ENCODE data around the gene DTNA. TPM values are rescaled to one million over a fixed set of nuclear protein-coding genes. Genes with fewer than 3 reads are reported as not detected.

DTNA gene
- total RNA-seq, 1 experiment from 2014 or later: 10.4 TPM

DNA sequence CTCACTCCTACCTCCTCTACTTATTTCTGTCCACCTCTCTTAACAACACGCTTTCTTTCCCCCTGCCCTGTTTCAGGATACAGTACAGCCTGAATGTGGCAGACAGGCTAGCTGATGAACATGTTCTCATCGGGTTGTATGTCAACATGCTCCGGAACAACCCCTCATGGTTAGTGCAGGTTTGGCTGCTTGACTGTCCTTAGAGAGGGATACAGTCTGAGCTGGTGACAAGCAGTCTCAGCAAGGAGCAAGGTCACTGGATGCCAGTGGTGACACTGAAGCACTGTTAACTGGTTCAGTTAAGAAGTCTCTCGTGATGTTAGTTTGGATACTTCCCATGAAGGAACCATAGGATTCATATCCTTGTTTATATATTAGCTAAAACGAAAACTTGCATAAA lies 128.6 kb downstream of the DTNA start:
- DNase-seq: no peak
- no peaks in the 10 kb centered on the region for H3K9me3 ChIP-seq
- ChIA-PET CTCF (no interaction called here), POLR2A (no interaction called here)
- no peaks in the 10 kb centered on the region for H3K36me3 Mint-ChIP-seq (ENCODE audit: insufficient read depth, unreplicated experiment)
- no peaks in the 10 kb centered on the region for H3K27me3 ChIP-seq (replicated peaks; ENCODE audit: control insufficient read depth, insufficient read depth, low read length)
- no peak overlapping the region for H3K4me3 ChIP-seq (ENCODE audit: low read depth, low read length)
- BruUV-seq (replicated peaks): no TSS peak
- H3K36me3 ChIP-seq (ENCODE audit: control insufficient read depth, insufficient read depth, low read length): no peaks in the 10 kb centered on the region
- intact Hi-C loops (cut with micrococcal nuclease; ENCODE audit: unreplicated experiment): no loop called here
- TF ChIP-seq, protein P1, sequence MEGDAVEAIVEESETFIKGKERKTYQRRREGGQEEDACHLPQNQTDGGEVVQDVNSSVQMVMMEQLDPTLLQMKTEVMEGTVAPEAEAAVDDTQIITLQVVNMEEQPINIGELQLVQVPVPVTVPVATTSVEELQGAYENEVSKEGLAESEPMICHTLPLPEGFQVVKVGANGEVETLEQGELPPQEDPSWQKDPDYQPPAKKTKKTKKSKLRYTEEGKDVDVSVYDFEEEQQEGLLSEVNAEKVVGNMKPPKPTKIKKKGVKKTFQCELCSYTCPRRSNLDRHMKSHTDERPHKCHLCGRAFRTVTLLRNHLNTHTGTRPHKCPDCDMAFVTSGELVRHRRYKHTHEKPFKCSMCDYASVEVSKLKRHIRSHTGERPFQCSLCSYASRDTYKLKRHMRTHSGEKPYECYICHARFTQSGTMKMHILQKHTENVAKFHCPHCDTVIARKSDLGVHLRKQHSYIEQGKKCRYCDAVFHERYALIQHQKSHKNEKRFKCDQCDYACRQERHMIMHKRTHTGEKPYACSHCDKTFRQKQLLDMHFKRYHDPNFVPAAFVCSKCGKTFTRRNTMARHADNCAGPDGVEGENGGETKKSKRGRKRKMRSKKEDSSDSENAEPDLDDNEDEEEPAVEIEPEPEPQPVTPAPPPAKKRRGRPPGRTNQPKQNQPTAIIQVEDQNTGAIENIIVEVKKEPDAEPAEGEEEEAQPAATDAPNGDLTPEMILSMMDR (IDR thresholded peaks at IDR 0.05; ENCODE audit: insufficient read depth in 1 of 2, low read depth in 1 of 2, low read length in 1 of 2, severe bottlenecking in 1 of 2, unreplicated experiment in 1 of 2): no peak
- no peak overlapping the region for H3K4me3 Mint-ChIP-seq (ENCODE audit: unreplicated experiment)
- no peak overlapping the region for H3K27ac Mint-ChIP-seq (ENCODE audit: unreplicated experiment)
- no peaks in the 10 kb centered on the region for H3K9me3 Mint-ChIP-seq (ENCODE audit: unreplicated experiment)
- no peaks in the 10 kb centered on the region for H3K27me3 Mint-ChIP-seq (ENCODE audit: insufficient read depth, unreplicated experiment)
- no peaks in the 10 kb centered on the region for H3K4me1 ChIP-seq
- H3K4me1 Mint-ChIP-seq (ENCODE audit: low read depth, unreplicated experiment): no peaks in the 10 kb centered on the region

DNA sequence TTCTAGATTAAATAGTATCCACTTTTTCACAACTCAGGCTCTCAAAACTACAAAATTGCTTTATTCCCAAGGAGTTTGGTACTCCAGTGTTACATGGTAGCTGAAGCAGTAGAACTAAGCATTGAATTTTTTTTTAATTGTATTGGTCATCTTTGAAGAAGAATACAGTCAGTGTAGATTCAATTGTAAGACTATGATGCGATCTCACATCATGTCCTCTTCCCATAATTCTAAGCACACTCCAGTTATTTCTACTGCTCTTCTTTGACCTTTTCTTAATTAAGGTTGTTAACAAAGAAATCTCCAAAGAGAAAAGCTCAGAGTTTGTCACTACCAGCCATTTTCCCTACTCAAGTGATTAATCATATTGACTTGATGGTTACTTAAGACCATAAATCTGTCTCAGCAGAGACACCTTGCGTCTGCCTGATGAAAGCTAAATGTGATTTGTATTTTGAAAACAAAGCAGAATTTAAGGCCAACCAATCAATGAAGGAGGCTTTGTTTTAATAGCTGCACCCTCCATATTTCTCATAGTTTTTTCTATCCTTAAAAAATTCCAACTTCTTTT lies 130.2 kb downstream of the DTNA start:
- H3K4me1 ChIP-seq: no peaks in the 10 kb centered on the region
- H3K9me3 ChIP-seq: no peaks in the 10 kb centered on the region
- H3K27me3 ChIP-seq (replicated peaks; ENCODE audit: control insufficient read depth, insufficient read depth, low read length): no peaks in the 10 kb centered on the region
- ChIA-PET POLR2A (no interaction called here), CTCF (no interaction called here)
- Mint-ChIP-seq H3K36me3 (ENCODE audit: insufficient read depth, unreplicated experiment) (no peaks in the 10 kb centered on the region), H3K4me3 (ENCODE audit: unreplicated experiment) (no peak overlapping the region), H3K27me3 (ENCODE audit: insufficient read depth, unreplicated experiment) (no peaks in the 10 kb centered on the region), H3K9me3 (ENCODE audit: unreplicated experiment) (no peaks in the 10 kb centered on the region), H3K4me1 (ENCODE audit: low read depth, unreplicated experiment) (no peaks in the 10 kb centered on the region), H3K27ac (ENCODE audit: unreplicated experiment) (no peak overlapping the region)
- TF ChIP-seq, protein P1 (IDR thresholded peaks at IDR 0.05; ENCODE audit: insufficient read depth in 1 of 2, low read depth in 1 of 2, low read length in 1 of 2, severe bottlenecking in 1 of 2, unreplicated experiment in 1 of 2): no peak
- no peaks in the 10 kb centered on the region for H3K36me3 ChIP-seq (ENCODE audit: control insufficient read depth, insufficient read depth, low read length)
- no TSS peak for BruUV-seq (replicated peaks)
- H3K4me3 ChIP-seq (ENCODE audit: low read depth, low read length): no peak overlapping the region
- intact Hi-C loops (cut with micrococcal nuclease; ENCODE audit: unreplicated experiment): no loop called here
- no peak for DNase-seq

DNA sequence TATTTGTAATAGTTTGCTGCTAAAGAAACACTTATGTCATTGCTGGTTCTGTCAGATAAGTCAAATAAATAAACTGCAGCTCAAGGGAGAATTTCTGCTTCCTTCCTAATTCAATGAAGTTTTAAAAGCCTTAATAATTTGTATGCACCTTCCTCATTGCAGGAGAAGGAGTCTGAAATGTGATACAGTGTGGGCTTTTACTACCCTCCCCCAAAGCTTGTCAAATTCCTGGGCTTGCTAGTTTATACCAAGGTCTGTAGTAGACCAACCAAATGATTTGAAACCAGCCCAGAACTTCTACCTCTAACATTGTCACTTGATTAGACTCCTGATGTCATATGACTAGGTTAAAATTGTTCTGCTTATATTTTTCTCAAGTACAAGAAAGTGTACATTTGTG lies 131.8 kb downstream of the DTNA start:
- H3K4me1 Mint-ChIP-seq (ENCODE audit: low read depth, unreplicated experiment): no peaks in the 10 kb centered on the region

More for the DNA sequence above, 131.8 kb downstream of the DTNA start:
- DNase-seq: no peak
- no TSS peak for BruUV-seq (replicated peaks)
- CTCF ChIA-PET: no interaction called here
- Mint-ChIP-seq H3K36me3 (ENCODE audit: insufficient read depth, unreplicated experiment) (no peaks in the 10 kb centered on the region), H3K27ac (ENCODE audit: unreplicated experiment) (no peak overlapping the region), H3K27me3 (ENCODE audit: insufficient read depth, unreplicated experiment) (no peaks in the 10 kb centered on the region), H3K9me3 (ENCODE audit: unreplicated experiment) (no peaks in the 10 kb centered on the region), H3K4me3 (ENCODE audit: unreplicated experiment) (no peak overlapping the region)
- Histone ChIP-seq H3K9me3 (no peaks in the 10 kb centered on the region), H3K27me3 (replicated peaks; ENCODE audit: control insufficient read depth, insufficient read depth, low read length) (no peaks in the 10 kb centered on the region), H3K4me3 (ENCODE audit: low read depth, low read length) (no peak overlapping the region), H3K36me3 (ENCODE audit: control insufficient read depth, insufficient read depth, low read length) (no peaks in the 10 kb centered on the region), H3K4me1 (no peaks in the 10 kb centered on the region)
- intact Hi-C loops (cut with micrococcal nuclease; ENCODE audit: unreplicated experiment): no loop called here
- POLR2A ChIA-PET: no interaction called here
- TF ChIP-seq, protein P1 (IDR thresholded peaks at IDR 0.05; ENCODE audit: insufficient read depth in 1 of 2, low read depth in 1 of 2, low read length in 1 of 2, severe bottlenecking in 1 of 2, unreplicated experiment in 1 of 2): no peak
